Measurements from ENCODE around the gene MTCH1.

Gene MTCH1

DNA sequence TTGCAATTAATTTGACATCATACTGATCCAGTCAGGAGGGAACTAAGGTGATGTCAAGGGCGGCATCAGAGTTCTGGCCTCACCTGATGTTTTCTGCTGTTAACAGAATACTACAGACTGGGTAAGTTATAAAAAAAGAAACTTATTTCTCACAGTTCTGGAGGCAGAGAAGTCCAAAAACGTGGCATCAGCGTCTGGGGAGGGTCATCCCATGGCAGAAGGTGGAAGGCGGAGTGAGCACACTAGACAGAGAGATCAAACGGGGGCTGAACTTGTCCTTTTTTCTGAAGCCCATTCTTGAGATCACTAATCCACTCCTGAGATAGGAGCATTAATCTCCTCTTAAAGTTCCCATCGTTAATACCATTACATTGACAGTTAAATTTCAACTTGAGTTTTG lies 3.3 kb upstream of the MTCH1 start:
- DNase-seq: no peak

DNA sequence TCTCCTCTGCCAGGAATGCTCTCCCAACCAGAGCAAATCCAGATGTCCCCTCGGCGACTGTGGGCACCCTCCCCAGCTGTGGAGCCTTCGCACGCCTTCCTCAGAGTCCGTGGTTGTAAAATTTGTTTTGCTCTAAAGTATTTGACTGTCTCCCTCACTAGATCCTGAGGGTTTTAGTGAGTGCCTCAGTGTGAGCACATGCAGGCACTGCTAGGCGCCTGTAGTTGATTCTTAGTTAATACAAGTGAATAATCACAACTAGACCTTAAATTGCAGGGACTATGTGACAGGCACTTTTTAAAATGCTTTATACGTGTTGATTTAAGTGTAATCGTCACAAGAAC lies 680 bp upstream of the MTCH1 start:
- no peak for DNase-seq

GRCh38 chr6:36985417-36985807 lies 584 bp downstream of the MTCH1 start:
- no peak for DNase-seq

DNA sequence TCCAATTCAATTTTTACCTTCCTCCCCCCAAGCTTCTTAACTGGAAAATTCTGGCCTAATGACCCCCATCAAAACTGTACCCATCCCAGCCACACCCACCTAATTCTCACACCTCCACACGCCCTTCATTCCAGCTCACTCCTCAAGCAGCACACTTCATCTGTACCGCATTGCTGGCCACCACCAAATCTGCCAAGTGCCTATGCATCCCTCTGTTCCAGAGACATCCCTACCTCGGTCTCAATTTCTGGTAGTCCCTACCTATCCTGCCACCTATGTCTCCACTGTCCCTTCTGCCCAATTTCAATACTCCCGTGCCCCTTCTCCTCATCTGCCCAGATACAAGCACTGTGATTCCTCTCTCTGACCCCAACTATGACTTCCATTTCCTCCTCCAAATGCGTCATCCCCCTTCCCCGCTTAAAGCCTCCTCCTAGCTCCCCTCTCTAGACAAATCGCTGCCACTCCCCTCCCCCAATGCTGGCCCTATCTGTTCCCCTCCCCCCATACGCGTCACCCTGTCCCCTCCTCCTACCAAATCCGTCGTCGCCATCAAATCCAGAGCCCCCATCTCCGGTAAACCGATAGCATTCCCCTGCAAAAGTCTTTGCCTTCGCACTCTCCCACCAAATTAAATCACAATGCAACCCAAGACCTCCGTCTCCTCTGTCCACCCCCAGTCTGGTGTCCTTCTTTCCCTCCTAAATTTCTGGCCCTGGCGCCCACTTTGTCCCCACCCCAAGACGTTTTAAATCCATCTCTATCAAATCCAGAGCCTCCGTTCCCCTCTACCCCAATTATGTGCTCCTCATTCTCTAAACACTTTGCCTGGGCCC lies 1.2 kb downstream of the MTCH1 start:
- no peak for DNase-seq

- DNase-seq: no peak
These were observed 2.5 kb downstream of the MTCH1 start for GRCh38 chr6:36983538-36983937.

DNA sequence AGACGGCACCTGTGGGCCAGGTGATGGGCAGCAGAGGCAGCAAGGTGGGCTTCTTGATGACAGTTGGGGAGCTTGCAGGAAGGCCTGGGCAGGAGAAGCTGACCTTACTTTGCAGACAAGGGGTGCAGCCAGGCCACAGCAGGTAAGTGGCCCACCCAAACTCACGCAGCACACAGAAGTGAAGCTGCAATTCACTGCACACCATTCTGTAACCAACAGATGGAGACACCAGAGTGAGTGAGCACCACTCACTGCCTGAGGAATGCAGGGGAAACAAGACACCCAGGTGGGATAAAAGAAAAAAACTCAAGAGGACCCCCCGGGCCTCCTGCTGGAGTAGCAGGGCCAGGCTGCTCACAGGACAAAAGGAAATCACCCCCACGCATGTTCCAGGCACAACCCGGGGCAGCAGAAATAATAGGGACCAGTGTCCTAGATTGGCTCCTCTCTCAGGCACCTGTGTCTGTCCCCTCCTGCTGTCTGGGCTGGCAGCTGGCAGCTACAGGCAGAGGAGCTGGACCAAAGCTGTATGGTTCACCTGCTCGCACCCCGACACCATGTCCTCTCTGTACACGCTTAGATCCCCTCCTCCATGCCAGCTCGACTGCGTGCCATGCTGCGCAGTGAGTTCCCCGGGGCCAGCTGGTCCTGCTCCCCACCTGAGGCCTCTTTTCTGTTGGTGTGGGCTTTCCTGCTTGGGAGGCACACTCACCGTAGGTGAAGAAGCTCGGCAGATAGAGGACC lies 4.9 kb downstream of the MTCH1 start:
- DNase-seq: no peak

DNA sequence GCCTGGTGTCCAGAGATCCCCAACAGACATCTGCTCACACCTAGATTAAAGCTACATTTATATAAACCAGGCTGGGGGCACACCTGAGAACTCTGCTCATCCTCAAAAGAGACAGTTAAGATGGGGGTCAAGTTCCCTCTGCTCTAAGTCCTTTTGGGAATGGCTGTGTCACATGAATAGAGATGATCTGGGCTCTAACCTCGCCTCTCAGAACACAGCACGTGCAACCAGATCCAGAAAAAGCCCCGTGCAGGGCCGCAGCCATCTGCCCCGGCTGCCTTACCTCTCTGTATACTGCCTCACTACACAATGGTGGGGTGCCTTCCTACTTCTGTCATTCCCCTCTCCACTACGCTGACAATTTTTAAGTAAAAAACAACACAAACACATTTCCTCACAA lies 5.9 kb downstream of the MTCH1 start:
- no peak for DNase-seq

DNA sequence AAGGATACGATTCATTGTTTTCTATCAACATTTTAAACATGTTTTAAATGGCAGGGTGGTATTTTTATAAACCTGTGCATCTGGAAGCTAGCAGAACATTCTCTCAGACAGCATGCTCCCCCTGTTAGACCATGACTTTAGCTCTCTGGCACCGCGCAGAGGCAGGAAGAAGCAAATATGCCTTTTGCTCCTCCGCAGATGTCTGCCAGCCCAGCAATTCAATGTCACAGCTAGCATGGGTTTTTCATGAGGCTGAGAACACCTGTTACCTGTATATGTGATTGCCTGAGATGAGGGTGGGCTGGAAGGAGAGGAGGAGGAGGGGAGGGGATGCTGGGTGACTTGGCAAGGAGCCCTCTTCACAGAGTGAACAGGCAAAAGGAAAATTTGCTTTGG lies 6.7 kb downstream of the MTCH1 start:
- no peak for DNase-seq

DNA sequence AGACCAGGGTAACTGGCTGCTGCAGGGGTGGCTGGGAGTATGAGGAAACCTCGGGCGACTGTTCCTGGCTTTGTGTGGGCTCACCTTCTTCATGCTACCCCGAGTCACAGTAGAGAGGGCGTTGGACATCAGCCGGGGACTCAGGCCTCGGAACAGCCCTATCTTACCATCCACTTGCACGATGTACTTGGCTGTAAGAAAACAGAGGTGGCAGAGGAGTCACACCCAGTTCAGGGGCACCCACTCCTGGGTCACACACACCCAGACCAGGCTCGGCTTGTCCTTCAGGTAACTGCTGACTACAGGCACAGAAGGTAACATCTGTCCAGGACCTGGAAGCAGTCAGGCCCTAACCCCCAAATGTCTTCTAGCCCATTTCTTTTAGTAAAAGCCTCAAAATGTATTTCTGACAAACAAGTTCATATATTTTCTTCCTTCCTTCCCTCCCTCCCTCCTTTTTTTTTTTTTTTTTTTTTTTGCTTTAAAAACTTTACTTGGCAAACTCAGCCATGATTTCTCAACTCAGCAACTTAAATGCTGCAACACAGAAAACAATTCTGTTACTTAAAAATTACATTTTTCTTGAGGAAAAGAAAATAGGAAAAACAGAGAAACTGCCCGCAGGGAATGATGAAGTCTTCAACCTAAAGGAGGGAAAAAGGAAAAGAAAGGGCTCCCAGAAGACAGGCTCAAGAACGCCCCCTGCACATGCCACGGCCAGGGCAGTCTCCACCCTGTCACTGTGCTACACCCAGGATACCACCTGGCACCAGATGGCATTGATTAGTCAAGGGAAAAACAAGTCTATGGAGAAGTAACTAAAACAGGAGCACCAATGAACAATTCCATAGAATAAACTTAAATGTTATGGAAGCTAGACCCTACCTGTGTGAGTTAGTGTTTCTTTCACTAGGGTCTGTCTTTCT lies 7.3 kb downstream of the MTCH1 start:
- DNase-seq: no peak

DNA sequence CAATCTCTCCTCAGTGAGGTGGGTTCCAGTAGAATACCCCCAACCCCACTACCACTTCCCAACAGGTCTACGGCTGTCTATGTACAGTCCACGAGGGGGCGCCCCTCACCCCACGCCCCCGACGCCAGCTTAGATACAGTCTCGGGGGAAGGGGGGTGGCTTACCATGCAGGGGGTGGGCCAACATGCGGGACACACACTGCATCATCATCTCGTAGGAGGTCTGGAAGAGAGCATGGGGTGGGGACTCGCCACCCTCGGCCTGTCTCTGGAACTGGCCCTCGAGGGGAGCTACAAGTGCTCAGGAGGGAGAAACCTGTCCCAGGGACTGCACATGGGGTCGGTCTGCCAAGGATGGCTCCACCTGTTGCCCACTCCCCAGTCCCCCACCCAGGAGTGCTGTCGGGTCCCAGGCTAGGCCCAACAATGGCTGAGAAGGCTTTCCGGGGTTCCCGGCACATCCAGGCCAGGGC lies 8.5 kb downstream of the MTCH1 start:
- DNase-seq: no peak

GRCh38 chr6:36976931-36977330 lies 9.1 kb downstream of the MTCH1 start:
- no peak for DNase-seq

DNA sequence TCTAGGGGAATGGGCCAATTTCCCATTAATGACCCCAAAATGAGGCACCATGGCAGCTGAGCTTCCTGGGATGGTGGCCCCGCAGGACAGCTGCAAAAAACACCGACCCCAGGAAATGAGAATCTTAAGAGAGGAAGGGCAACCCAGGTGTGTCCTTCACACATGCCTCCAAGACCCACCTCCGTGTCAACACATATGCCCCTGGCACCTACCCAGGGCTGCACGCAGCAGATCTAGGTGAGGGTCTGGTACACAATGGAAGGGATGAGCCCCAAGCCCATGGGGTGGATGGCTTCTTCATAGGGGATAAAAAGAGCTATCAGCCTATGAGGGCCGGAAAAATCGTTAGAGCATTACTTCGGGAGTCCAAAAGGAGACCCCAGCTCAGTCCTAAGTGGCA lies 9.5 kb downstream of the MTCH1 start:
- DNase-seq: no peak

DNA sequence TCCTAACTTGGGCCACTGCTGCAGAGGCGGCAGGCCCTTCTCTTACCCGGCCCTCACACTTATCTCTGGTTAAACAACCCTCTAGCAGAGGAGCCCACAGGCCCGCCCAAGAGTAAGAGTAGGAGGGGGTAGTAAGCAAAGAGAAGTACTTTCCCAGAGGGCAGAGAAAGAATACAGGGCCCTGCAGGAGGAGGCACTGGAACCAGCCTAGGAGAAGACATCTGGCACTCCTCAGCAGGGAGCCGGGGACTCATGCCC lies 10.1 kb downstream of the MTCH1 start:
- DNase-seq: no peak

DNA sequence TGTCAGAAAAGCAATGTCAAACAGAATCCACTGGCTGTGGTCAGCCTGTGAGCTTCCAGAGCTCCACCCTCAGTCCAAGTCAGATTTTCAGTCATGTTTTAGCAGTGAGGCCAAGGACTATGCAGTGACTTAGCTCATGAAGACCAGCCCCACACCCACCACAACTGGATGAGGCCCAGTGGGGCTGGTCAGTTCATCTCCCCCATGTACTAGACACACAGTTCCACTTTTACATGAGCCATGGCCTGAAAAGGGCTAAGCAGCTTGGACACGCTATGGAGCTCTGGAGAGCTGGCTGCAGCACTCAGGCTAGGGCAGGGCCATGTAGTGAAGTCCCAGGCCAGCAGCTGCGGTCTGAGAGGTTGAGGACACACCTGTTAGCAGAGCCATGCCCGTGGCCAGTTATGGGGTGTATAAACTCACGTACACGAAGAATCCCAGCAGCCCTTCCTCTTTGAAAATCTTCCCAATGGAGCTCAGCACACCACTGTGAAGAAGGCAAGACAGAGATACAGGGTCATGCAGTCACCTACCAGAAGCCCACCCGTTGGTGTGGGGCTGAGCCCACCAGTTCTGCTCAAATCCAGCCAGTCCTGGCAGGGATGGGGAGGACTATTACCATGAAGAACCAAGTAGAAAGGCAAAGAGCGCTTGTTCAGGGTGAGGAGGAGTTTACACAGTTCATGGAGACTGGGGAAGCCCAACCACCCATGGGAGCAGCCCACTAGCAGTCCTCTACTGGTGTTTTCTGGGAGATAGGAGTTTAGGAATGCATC lies 10.6 kb downstream of the MTCH1 start:
- no peak for DNase-seq

DNA sequence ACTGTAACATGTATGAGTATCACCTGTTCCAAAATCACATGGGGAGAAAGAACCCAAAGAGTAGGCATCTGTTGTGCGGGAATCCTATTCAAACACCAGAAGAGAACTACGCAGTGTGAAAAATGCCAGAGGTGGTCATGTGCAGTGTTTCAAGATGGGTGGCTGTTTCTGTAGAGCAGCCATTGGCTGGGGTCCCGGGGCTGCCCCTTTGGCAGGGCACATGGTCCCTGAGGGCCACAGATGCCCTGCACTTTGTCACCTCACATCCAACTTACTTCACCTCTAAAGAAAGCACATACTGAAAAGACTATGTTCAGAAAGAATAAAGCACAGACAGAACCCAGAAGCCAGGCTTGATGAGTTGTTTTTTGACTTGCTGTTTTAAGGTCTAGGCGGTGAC lies 12.3 kb downstream of the MTCH1 start:
- no peak for DNase-seq

DNA sequence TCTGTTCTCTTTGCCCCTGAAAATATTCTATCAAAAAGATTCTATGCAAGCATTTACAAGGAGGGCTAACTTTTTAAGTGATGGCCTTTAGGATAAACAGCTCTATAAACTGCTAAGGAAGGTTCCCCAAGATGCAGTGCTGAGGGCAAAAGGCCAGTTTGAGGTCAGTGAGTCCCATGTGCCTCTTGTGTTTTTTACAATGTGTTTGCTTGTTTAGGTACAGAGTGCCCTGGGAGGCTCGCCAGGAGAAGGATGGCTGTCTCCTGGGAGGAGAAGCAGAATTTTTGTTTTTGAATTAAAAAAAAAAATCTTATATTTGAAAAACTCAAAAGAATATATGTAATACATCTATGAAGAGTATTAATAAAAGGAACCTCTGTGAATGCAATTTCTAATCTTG lies 12.8 kb downstream of the MTCH1 start:
- DNase-seq: no peak

DNA sequence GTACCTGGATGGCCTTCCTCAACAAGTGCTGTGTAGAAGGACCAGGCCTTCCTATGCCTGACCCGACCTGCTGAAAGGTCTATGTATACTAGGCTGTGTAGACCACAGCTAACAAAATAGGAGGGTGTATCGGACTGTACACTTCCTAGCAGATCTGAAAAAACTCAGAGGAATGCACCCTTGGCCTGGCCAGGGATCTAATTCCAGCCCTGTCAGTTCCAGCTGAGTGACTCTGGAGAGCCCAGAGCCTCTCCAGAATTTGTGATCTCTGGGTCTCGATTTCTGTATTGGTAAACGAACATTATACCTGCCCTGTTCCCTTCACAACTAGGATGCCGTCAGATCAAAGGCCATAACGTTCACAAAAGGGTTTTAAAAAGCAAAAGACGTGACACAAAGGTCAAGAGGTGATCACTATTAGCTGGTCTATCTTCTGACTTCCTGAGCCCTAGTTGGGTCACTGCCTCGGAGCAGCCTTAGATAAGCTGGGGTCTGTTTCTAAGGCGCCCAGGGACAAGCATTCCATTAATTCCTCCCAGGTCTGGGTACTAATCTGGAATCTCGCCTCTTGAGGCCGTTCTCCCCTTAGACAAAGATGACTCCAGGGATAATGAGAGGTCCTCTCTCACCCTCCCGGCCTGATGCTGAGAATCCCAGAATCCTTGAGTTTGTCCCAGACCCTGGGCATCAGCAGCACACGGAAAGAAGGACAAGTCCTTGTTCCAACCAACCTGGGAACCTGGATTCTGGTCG lies 13.9 kb downstream of the MTCH1 start:
- DNase-seq: no peak

- no peak for DNase-seq
These were observed 14.8 kb downstream of the MTCH1 start for GRCh38 chr6:36970892-36971842.

- DNase-seq: no peak
These were observed 15.8 kb downstream of the MTCH1 start for GRCh38 chr6:36969988-36970891.

DNA sequence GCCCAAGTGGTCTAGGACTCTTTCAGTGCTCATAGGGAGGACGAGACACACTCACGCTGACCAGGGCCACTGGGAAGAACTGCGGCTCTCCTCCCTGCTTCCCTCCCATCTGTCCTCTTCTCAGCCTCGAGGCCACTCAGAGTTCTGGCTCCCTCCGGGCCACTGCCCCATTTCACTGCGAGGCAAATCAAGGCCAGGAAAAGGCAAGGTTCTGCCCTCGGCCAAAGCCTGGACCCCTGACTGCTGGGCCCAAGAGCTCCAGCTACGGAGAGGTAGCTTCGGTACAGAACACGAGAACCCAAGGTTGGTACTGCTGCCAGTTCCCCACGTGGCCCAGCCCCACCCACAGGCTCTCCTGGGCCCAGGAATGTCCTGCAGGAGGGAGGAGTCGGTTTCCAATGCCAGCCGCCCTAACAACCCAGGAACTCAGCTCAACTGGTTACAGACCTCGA lies 16.7 kb downstream of the MTCH1 start:
- DNase-seq: no peak
